HepG2 (cell line): Measurements from ENCODE around the gene PCAT6. TPM values are rescaled to one million over a fixed set of nuclear protein-coding genes. Genes with fewer than 3 reads are reported as not detected.

Experiments used
- ATAC-seq: fragments of 200-7000 bp; cut with Tn5 transposase; 3 replicates; pipeline ENCODE4 v1.9.1; 2020; ENCODE audit warnings: mild to moderate bottlenecking, moderate library complexity
- BruUV-seq: library from RNA; stranded (reverse); fragments of 400-500 nt; replicated peaks from 2 replicates; lab custom pipeline; 2021; lab: Mats Ljungman, UMichigan
- CTCF ChIA-PET: fragments of 300-600 bp; formaldehyde crosslinking; extraction: SDS; loops from one replicate; lab custom pipeline; 2021; ENCODE audit warnings: low total read pairs, inconsistent platforms, low intra/inter-chr PET ratio; lab: Yijun Ruan, JAX
- POLR2A ChIA-PET: fragments of 350-600 bp; sonication (Branson Sonifier 250); formaldehyde crosslinking; loops from one replicate; lab custom pipeline; 2020; ENCODE audit warnings: antibody characterized with exemption, inconsistent platforms; lab: Yijun Ruan, JAX
- DNase-seq: peaks from one replicate; pipeline ENCODE4 v3.0.0-alpha.2; 2015; ENCODE audit warnings: low spot score
- FAIRE-seq: peaks from 3 replicates; lab custom pipeline; 2011; peaks lifted over from hg19 to GRCh38; lab: Jason Lieb, UNC
- H2AFZ ChIP-seq: one replicate; pipeline ENCODE4 v1.6.1; 2011; ENCODE audit warnings: low read length, inconsistent platforms
- H3K27ac ChIP-seq: fragments of 300-600 bp; 3 replicates; pipeline ENCODE4 v1.8.0; 2011; ENCODE audit warnings: mixed run types, mild to moderate bottlenecking, mixed read lengths, low read length, inconsistent platforms; ENCODE audit not compliant: insufficient read depth; ENCODE audit errors: extremely low read length
- H3K27me3 ChIP-seq, 2 experiments: fragments of 200-600 bp in 1 of 2; 2 replicates in 1 of 2; 3 replicates in 1 of 2; pipeline versions ENCODE4 v1.6.0 to v1.8.0; 2011; ENCODE audit warnings: low read length in 2 of 2, mild to moderate bottlenecking in 2 of 2, moderate library complexity in 2 of 2, inconsistent platforms in 1 of 2; ENCODE audit not compliant: insufficient read depth in 2 of 2, control insufficient read depth in 1 of 2
- H3K36me3 ChIP-seq, 2 experiments: fragments of 200-600 bp in 1 of 2; replicated peaks in 1 of 2; 2 replicates in 1 of 2; 3 replicates in 1 of 2; pipeline versions ENCODE4 v1.5.1 to v1.8.0; 2011; ENCODE audit warnings: low read length in 2 of 2, inconsistent platforms in 1 of 2; ENCODE audit not compliant: insufficient read depth in 2 of 2, control insufficient read depth in 1 of 2
- H3K4me1 ChIP-seq: 2 replicates; pipeline ENCODE4 v1.5.1; 2012; ENCODE audit warnings: low read length, inconsistent platforms; ENCODE audit not compliant: insufficient read depth
- H3K4me2 ChIP-seq: 2 replicates; pipeline ENCODE4 v1.6.0; 2011; ENCODE audit warnings: low read depth, low read length, inconsistent platforms
- H3K4me3 ChIP-seq, 3 experiments: fragments of 200-600 bp in 1 of 3; sonication (generic), shearing (Covaris generic) in 1 of 3; replicated peaks in 1 of 3; 2 replicates each; pipeline ENCODE4 v1.5.1; 2011 to 2016; ENCODE audit warnings: low read length in 3 of 3, inconsistent platforms in 2 of 3, low read depth in 2 of 3, mild to moderate bottlenecking in 2 of 3, control low read depth in 1 of 3, mixed read lengths in 1 of 3; ENCODE audit not compliant: insufficient read depth in 1 of 3
- H3K79me2 ChIP-seq: one replicate; pipeline ENCODE4 v1.6.1; 2011; ENCODE audit warnings: low read length, inconsistent platforms; ENCODE audit not compliant: insufficient read depth
- H3K9ac ChIP-seq: 2 replicates; pipeline ENCODE4 v1.6.0; 2011; ENCODE audit warnings: mild to moderate bottlenecking, low read depth, low read length, inconsistent platforms; ENCODE audit not compliant: insufficient read depth
- H3K9me3 ChIP-seq: 2 replicates; pipeline ENCODE4 v1.5.1; 2012; ENCODE audit warnings: mild to moderate bottlenecking, low read length
- H4K20me1 ChIP-seq: 2 replicates; pipeline ENCODE4 v1.6.0; 2011; ENCODE audit warnings: inconsistent platforms, mild to moderate bottlenecking, low read length, moderate library complexity; ENCODE audit not compliant: insufficient read depth
- CREBL2 ChIP-seq: sonication (generic); formaldehyde crosslinking; IDR thresholded peaks from 2 replicates; pipeline ENCODE4 v1.8.1; 2023; ENCODE audit warnings: missing genetic modification reagents, mild to moderate bottlenecking, borderline replicate concordance
- HIVEP1 ChIP-seq: sonication (generic); formaldehyde crosslinking; IDR thresholded peaks from 2 replicates; pipeline ENCODE4 v1.4.0; 2020; ENCODE audit warnings: mild to moderate bottlenecking, missing genetic modification reagents
- MXD1 ChIP-seq: sonication (generic); formaldehyde crosslinking; IDR thresholded peaks from 2 replicates; pipeline ENCODE4 v1.4.0; 2020; ENCODE audit warnings: mild to moderate bottlenecking, missing genetic modification reagents
- PBX2 ChIP-seq: IDR thresholded peaks from 2 replicates; pipeline ENCODE4 v1.6.1; 2016; ENCODE audit warnings: control low read depth
- SIN3B ChIP-seq: fragments of 150-350 bp; IDR thresholded peaks from 2 replicates; pipeline ENCODE4 v1.6.1; 2014; ENCODE audit warnings: low read length
- ZFP36L2 ChIP-seq: sonication (generic); formaldehyde crosslinking; IDR thresholded peaks from 2 replicates; pipeline ENCODE4 v1.4.0; 2020; ENCODE audit warnings: missing genetic modification reagents
- ZNF121 ChIP-seq: sonication (generic); formaldehyde crosslinking; IDR thresholded peaks from 2 replicates; pipeline ENCODE4 v1.5.0; 2020; ENCODE audit warnings: mild to moderate bottlenecking, missing genetic modification reagents
- ZNF672 ChIP-seq: sonication (generic); formaldehyde crosslinking; IDR thresholded peaks from 2 replicates; pipeline ENCODE4 v1.8.1; 2022; ENCODE audit warnings: missing genetic modification reagents
- ZNF770 ChIP-seq: sonication (generic); formaldehyde crosslinking; IDR thresholded peaks from 2 replicates; pipeline ENCODE4 v1.5.0; 2020; ENCODE audit warnings: mild to moderate bottlenecking, missing genetic modification reagents
- ZNF883 ChIP-seq: sonication (generic); formaldehyde crosslinking; IDR thresholded peaks from 2 replicates; pipeline ENCODE4 v1.5.1; 2020; ENCODE audit warnings: mild to moderate bottlenecking, missing genetic modification reagents; ENCODE audit errors: not compliant biosample characterization
- ZUFSP ChIP-seq: sonication (generic); formaldehyde crosslinking; IDR thresholded peaks from 2 replicates; pipeline ENCODE4 v1.9.0; 2021; ENCODE audit warnings: missing genetic modification reagents, mild to moderate bottlenecking, borderline replicate concordance
- WGBS: methylation state at CpG from one replicate; pipeline ENCODE4 v1.1.6; 2017; ENCODE audit warnings: low lambda C conversion rate; 5-methylcytosine and 5-hydroxymethylcytosine counted together
- in situ Hi-C: cut with HindIII; loops from 2 replicates; pipeline ENCODE4 v1.10.0; 2017; ENCODE audit warnings: low pct_unique_long_range_greater_than_20kb; ENCODE audit not compliant: extremely low pct_ligation_motif_present
- intact Hi-C: fragments of 100-400 bp; cut with micrococcal nuclease; formaldehyde crosslinking; loops from one replicate; pipeline ENCODE4 v1.10.0; 2022; ENCODE audit not compliant: unreplicated experiment
- polyA plus RNA-seq, 8 experiments: library from polyadenylated mRNA; depleted of rRNA in 3 of 8; stranded (reverse) in 7 of 8; unstranded in 1 of 8; fragments of >200 nt; fragmentation: Illumina TruSeq in 4 of 8; extraction: Trizol in 4 of 8; gene quantifications; 2 replicates each; pipeline versions ENCODE4 v1.2.1 to v1.2.3, GENCODE V29; 2011 to 2016; ENCODE audit warnings: low read depth in 4 of 8, missing spikeins in 1 of 8, mixed read lengths in 1 of 8; ENCODE audit not compliant: insufficient read depth in 1 of 8
- total RNA-seq, 5 experiments: library from RNA; depleted of rRNA; stranded (reverse); fragments of >200 nt; fragmentation: Illumina TruSeq; extraction: Trizol; gene quantifications; 2 replicates each; pipeline ENCODE4 v1.2.3, GENCODE V29; 2016; ENCODE audit warnings: low read depth in 1 of 5

PCAT6 gene
- total and polyA plus RNA-seq, 2 of the 13 experiments (the other 11 are each of a cell fraction or from before 2014, with no cell fraction given) = 0.60 to 4.4 TPM

- 79% methylated on average over 5 of the region's 6 CpGs for WGBS
Measured at GRCh38 chr1:202798792-202799331, 11.9 kb upstream of the PCAT6 start.

GRCh38 chr1:202800742-202801141 is 10.0 kb upstream of the PCAT6 start:
- ChIA-PET CTCF (no interaction called here), POLR2A (no interaction called here)
- DNase-seq = no peak
- in situ Hi-C loops = no loop called here
- WGBS = 100% methylated on average over 1 of the region's 1 CpG
- no peak for ATAC-seq
- H3K36me3 ChIP-seq = peaks cover 7 to 18% of the 10 kb centered on the region in 2 experiments; a peak in 3 of 5 replicates
- no peak overlapping the region for H2AFZ ChIP-seq
- no peaks in the 10 kb centered on the region for H3K27me3 ChIP-seq
- H3K9me3 ChIP-seq = no peaks in the 10 kb centered on the region
- H3K4me2 ChIP-seq = no peak overlapping the region
- H3K27ac ChIP-seq = no peak overlapping the region
- intact Hi-C loops = no loop called here
- H3K79me2 ChIP-seq = peaks cover 93% of the 10 kb centered on the region
- no peak for FAIRE-seq
- H3K9ac ChIP-seq = no peak overlapping the region
- BruUV-seq = no TSS peak
- peaks cover 81% of the 10 kb centered on the region for H4K20me1 ChIP-seq
- peaks cover 31% of the 10 kb centered on the region for H3K4me1 ChIP-seq
- H3K4me3 ChIP-seq = no peak overlapping the region
- no peak for TF ChIP-seq CREBL2 (CRISPR knock-in tag)
- TF ChIP-seq ZNF883 (CRISPR knock-in tag) = no peak
- TF ChIP-seq SIN3B = no peak
- no peak for TF ChIP-seq ZUFSP (CRISPR knock-in tag)
- TF ChIP-seq ZNF672 (CRISPR knock-in tag) = no peak
- TF ChIP-seq MXD1 (CRISPR knock-in tag) = no peak
- no peak for TF ChIP-seq HIVEP1
- no peak for TF ChIP-seq PBX2

More at GRCh38 chr1:202798792-202799331, 11.9 kb upstream of the PCAT6 start:
- no peak overlapping the region for H2AFZ ChIP-seq
- H3K4me3 ChIP-seq = no peak overlapping the region
- intact Hi-C loops = no loop called here
- H3K36me3 ChIP-seq = peaks cover 7 to 18% of the 10 kb centered on the region in 2 experiments; a peak in 3 of 5 replicates
- ATAC-seq (no peak), FAIRE-seq (no peak), DNase-seq (no peak)
- H3K4me2 ChIP-seq = no peak overlapping the region
- H4K20me1 ChIP-seq = peaks cover 75% of the 10 kb centered on the region
- H3K79me2 ChIP-seq = peaks cover 87% of the 10 kb centered on the region
- CTCF ChIA-PET = no interaction called here
- H3K27me3 ChIP-seq = no peaks in the 10 kb centered on the region
- no peak overlapping the region for H3K27ac ChIP-seq
- H3K9ac ChIP-seq = no peak overlapping the region
- in situ Hi-C loops = no loop called here
- 0 out of 2 replicates have a peak, but pooled peaks have one; percentile 49 for TF ChIP-seq ZNF770
- peak; percentile 89 for TF ChIP-seq ZNF121 (CRISPR knock-in tag)
- TF ChIP-seq ZFP36L2 (CRISPR knock-in tag) = no peak
- TF ChIP-seq, all 625 proteins: peak for 2
- POLR2A ChIA-PET = interaction anchor here (0.9 kb wide), 1 partner anchor 11 kb away, joined by 3 read pairs; the partner anchor contains the start of gene PCAT6
- peaks cover 12% of the 10 kb centered on the region for H3K4me1 ChIP-seq
- H3K9me3 ChIP-seq = no peaks in the 10 kb centered on the region
- no TSS peak for BruUV-seq
